NCI-H1105 (cell line): ENCODE data around the gene YIPF4.
"Not testable (repeated sequence)": the region's sequence is repeated elsewhere in the genome, so short reads cannot be mapped to it uniquely, and the experiment has no call there.

ENCODE experiments used
- DNase-seq: peaks from one replicate; lab custom pipeline; 2025; lab: John Stamatoyannopoulos, UW

The YIPF4 gene

DNA sequence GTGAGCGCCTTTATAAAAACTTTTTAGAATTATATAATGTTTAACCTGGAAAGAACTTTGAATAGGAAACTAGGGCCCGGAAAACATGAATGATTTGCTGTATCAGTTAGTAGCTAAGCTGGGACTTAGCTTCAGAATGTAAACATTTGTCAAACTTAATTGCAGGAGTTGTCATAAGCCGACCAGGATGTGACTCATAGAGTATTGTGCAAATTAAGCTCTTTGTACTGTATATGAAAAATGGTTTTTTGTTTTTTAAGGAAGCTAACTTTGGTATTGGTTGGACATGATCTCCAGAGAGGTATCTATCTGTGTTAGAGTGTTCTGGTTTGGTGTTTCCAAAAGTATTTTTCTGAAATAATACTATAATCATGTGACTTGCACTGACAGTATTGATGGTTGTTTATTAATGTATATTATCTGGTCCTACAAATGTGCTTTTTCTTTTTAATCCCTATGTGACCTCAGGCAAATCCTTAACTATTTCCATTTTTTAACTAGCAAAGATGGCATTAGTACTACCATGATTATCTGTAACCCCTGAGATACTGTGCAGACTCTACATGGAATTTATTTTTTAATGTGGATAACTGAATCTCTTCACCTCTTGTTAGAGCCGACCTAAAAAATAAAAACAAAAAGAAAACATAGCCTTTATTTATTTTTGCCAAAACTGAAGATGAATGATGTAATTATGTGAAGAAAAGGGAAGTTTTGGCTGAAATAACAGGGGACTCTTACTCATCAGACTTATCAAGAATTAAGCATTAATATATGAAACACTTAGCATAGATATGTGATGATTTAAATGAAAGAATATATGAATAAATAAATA is 11.7 kb downstream of the YIPF4 start:
- no peak for DNase-seq

DNA sequence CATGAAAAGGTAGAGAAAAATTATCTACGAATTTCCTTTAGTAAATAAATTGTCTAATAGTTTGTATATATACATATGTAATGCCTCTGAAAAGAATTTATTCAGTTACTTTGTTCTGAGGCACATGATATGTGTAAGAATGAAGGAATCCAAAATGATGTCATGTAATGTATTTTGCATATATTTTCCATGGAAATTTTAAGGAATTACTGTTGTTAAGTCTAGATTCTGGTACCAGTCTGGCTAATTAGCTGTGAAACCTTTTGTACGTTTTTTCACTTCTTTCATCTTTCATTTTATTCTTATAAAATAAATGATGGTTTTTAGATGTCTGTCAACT is 12.3 kb downstream of the YIPF4 start:
- DNase-seq: no peak

DNA sequence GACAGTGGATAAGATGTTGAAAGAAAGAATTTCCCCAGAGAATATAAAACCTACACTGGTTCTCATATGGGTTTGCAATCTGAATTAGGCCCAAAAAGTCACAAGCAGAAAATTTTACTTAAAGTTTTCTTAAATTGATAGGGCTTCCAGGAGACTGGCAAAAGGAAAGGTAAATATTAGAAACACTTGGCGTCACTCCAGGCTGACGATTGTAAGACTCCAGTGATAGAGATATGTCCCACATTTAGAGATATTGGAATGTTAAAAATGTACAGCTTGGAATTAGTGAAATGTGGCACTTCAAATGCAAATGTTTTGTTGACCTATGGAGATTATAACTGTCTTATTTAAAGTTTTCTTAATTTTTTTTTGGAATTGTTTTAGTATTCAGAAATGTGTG is 14.0 kb downstream of the YIPF4 start:
- no peak for DNase-seq

DNA sequence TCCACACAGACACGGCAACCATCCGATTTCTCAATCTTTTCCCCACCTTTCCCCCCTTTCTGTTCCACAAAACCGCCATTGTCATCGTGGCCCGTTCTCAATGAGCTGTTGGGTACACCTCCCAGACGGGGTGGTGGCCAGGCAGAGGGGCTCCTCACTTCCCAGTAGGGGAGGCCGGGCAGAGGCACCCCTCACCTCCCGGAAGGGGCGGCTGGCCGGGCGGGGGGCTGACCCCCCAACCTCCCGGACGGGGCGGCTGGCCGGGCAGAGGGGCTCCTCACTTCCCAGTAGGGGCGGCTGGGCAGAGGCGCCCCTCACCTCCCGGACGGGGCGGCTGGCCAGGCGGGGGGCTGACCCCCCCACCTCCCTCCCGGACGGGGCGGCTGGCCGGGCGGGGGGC is 15.8 kb downstream of the YIPF4 start:
- not testable (repeated sequence) for DNase-seq

DNA sequence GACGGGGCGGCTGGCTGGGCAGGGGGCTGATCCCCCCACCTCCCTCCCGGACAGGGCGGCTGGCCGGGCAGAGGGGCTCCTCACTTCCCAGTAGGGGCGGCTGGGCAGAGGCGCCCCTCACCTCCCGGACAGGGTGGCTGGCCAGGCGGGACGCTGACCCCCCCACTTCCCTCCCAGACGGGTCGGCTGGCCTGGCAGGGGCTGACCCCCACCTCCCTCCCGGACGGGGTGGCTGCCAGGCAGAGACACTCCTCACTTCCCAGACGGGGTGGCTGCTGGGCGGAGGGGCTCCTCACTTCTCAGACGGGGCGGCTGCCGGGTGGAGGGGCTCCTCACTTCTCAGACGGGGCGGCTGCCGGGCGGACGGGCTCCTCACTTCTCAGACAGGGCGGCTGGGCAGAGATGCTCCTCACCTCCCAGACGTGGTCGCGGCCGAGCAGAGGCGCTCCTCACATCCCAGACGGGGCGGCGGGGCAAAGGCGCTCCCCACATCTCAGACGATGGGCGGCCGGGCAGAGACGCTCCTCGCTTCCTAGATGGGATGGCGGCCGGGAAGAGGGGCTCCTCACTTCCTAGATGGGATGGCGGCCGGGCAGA is 16.4 kb downstream of the YIPF4 start:
- DNase-seq: not testable (repeated sequence)

DNA sequence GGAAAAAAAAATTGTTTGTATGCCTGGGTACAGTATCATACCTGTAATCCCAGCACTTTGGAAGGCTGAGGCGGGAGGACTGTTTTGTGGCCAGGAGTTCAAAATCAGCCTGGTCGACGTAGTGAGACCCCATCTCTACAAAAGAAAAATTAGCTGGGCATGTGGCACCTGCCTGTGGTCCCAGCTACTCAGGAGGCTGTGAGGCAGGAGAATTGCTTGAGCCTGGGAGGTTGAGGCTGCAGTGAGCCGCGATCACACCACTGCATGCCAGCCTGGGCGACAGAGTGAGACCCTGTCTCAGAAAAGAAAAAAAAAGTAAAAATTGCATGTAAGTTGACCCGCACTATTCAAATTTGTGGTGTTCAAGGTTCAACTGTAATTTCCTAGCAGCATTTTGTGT is 32.9 kb downstream of the YIPF4 start:
- no peak for DNase-seq

DNA sequence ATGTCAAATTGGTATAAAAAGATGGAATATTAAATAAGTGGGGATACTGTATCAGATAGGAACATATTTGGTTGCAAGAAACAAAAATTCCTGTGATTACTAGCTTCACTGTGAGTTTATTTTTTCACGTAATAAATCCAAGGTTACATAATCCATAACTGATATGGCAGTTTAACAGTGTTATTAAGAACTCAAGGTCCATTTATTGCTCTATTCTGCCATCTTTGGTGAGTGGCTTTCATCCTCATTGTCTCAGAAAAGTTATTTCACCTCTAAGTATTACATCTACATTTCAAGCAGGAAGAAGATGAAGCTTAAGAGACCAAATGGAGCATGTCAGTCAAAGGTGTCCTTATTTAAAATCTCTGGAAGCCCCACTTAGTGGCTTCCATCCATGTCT is 37.2 kb downstream of the YIPF4 start:
- DNase-seq: no peak

DNA sequence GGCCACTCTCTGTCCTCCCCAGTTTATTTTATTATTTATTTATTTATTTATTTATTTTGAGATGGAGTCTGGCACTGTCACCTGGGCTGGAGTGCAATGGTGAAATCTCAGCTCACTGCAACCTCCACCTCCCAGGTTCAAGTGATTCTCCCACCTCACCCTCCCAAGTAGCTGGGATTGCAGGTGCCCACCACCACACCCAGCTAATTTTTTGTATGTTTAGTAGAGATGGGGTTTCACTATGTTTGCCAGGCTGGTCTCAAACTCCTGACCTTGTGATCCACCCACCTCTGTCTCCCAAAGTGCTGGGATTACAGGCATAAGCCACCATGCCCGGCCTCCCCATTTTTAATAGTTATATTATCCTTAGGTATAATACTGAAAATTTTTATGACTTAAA is 51.0 kb downstream of the YIPF4 start:
- DNase-seq: not testable (repeated sequence)

DNA sequence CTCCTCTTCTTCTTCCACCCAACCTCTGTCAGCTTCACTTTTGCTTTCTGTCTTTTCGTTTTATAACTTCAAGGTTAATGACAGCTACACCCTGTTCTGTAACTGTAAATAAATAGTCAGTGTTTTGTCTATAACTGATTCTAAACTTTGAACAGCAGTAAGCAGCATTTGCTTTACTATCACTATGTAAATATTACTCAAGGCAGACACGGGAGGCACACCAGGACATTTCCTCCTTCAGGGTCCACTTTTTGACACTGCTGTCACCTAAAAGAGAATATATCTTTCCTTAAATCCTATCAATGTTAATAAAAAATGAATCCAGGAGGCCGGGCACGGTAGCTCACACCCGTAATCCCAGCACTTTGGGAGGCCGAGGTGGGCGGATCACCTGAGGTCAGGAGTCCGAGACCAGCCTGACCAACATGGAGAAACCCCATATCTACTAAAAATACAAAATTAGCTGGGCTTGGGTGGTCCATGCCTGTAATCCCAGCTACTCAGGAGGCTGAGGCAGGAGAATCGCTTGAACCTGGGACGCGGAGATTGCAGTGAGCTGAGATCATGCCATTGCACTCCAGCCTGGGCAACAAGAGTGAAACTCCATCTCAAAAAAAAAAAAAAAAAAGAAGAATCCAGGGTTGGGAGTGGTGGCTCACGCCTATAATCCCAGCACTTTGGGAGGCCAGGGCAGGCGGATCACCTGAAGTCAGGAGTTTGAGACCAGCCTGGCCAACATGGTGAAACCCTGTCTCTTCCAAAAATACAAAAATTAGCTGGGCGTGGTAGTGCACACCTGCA is 51.7 kb downstream of the YIPF4 start:
- DNase-seq: not testable (repeated sequence)

DNA sequence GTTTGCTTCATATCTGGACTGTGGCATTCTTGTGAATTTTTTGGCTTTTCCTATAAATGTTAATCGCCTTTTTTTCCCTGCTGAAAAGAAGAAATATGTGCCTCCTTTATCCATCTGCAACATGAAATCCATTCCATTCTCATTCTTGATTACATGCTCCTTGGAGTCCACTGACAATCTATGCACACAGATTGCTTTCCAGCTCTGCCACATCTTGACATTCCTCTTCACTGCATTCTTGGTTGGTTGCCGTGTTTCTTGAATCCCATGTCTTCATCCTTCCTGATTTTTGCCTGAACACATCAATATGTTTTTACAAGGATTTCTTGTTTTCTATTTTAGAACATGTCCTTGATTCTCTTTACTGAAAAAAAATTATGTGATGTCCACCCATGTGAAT is 52.4 kb downstream of the YIPF4 start:
- no peak for DNase-seq

DNA sequence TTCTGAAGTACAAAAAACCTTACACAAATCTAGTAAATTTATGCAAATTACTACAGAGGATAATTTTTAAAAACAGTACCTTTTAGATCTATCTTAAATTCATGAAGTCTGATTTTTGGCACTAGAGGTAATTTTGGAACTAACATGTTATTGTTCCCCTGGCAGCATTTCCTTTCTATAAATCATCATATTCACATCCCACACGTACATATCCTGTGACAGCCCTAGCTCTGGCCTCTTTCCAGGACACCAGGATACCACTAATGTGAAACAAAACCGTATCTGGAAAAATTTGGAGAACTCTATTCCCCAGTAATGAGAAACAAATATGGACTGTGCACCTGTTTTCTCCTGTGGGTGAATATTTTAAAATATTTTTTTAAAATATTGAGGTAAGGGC is 65.1 kb downstream of the YIPF4 start:
- DNase-seq: no peak

DNA sequence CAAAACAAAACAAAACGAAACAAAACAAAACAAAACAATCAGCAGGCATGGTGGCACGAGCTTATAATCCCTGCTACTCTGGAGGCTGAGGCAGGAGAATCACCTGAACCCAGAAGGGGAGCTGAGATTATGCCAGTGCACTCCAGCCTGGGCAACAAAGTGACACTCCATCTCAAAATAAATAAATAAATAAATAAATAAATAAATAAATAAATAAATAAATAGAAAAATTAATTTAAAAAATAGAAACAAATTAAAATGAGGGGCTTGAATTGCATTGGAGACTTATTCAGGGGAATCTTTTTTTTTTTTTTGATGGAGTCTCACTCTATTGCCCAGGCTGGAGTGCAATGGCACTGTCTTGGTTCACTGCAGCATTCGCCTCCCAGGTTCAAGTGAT is 73.1 kb downstream of the YIPF4 start:
- DNase-seq: not testable (repeated sequence)

DNA sequence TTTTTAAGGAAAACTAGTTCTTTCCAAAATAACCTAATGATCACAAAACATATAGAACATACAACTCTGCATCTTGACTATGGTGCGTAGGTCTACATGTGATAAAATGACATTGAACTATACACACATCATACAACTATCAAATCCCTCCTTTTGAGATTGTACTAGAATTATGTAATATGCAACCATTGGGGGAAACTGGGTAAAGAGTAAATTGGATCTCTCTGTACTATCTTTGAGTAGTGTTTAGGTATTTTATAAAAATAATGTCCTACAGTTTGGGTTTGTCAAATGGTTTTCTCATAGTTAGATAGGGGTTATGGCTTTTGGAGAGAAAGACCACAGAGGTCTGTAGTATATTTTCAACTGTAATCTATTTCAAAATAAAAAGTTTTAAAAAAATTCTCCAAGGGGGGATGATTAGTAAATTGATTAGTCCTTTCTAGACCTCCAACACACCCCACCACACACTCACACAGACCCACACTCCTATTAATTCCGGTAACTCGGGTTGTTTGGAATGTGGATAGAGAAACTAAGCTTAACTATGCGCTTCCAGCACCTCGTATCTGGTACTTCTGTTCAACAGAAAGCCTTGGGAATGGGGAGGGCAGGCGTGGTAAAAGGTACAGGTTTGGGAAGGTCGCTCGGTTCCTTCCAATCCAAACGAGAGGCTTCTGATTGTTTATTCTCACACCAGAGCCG is 78.4 kb downstream of the YIPF4 start:
- no peak for DNase-seq

DNA sequence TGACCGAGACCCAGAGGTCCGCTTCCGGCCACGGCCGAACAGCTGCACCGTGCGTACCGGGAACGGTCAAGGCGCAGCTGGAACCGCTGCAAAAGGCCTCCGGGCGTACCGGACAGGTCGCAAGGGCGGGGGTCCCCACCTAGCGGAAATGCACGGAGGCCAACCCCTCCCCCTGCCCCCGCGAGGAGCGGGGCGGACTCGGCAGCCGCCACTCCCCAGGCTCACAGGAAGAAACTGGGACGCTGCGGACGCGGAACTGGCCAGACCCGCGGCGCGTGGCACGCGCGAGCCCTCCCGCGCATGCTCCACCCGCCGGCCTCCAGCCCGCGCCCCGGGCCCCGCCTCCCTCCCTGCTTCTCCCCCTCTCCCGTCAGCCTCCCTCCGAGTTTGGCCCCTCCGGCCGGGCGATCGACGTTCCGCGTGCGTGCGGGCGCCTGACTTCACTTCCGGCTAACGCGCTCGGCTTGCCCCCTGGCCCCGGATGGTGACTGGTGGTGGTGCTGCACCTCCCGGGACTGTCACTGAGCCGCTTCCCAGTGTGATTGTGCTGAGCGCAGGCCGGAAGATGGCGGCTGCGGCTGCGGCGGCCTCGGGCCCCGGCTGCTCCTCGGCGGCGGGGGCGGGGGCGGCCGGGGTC is 79.1 kb downstream of the YIPF4 start, which contains the start of gene BIRC6:
Gene BIRC6, plus strand, starts transcription at position 343 of the 637 bp plus-strand sequence. Its CDS starts 139 bp downstream, at position 482.
- peak; percentile 92 for DNase-seq

DNA sequence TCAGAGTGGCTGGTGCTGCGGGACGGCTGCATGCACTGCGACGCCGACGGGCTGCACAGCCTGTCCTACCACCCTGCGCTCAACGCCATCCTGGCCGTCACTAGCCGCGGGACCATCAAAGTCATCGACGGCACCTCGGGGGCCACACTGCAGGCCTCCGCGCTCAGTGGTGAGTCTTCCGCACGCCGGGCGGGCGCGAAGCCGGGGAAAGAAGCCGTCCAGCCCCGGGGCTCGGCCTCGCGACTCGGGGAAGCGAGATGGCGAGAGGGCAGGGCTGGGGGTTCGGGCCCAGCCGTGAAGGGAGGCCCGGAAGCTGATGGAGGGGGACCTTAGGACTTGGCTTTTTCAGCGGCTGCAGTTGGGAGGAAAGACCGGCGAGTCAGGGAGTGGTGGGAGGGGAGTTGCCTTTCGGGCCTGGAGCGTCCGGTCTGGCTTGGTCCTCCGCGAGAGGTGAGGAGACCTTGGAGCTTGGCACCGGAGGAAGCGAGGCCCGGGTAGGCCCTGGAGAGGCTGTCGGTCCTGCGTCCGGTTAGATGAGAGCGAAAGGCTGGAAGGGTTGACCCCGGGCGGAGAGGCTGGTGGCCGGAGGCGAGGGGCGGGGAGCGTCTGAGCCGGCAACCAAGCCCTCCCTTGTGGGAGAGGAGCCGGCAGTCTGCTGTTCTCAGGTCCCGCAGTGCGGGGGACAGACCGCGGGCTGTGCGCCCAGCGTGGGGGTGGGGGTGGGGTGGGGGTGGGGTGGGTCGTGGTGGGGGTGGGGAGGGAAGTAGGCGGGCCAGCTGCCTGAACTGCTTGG is 79.8 kb downstream of the YIPF4 start:
- DNase-seq: no peak

DNA sequence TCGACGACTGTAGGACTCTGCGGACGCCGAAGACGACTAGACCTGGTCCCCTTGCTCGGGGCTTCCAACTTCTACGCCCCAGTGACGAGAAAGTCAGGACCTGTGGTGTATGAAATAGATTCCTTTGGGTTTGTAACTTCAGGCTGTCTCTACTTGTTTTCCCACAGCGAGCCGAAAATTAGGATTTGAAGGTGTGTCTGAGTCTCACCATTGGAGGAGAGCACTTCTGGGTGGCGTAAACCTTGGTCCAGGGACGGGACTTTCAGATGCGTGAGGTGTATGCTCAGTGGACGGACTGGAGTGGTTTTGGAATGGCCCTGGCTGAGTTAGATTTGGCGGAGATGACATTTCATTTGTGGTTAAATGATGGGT is 80.4 kb downstream of the YIPF4 start:
- no peak for DNase-seq

DNA sequence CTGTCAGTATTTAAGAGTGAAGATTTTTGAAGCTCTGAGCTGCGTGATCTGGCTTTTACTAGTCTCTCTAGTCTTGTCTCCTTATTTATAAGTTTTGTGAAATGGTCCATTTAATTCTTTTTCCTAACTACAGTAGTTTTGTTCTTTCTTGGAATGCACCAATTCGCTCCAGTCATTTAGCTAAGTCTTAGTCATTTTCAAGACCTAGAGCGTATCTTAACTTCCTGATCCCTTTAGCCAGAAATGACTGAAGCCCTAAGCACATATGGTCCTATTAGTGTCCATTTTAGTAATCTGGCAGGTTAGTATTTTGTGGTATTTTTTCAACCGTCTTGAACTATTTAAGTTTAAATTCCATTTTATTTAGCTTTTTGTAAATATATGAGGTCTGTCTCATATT is 82.7 kb downstream of the YIPF4 start:
- DNase-seq: no peak

DNA sequence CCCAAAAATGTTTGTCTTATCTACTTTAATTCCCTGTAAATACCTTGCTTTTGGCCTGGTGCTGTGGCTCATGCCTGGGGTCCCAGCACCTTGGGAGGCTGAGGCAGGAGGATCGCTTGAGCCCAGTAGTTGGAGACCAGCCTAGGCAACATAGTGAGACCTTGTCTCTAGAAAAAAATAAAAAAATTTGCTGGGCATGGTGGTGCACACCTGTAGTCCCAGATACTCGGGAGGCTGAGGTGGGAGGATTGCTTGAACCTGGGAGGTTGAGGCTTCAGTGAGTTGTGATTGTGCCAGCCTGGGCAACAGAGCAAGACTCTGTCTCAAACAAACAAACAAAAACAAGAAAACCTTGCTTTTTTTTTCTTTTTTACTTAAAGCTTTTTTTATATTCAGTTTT is 85.3 kb downstream of the YIPF4 start:
- DNase-seq: not testable (repeated sequence)

DNA sequence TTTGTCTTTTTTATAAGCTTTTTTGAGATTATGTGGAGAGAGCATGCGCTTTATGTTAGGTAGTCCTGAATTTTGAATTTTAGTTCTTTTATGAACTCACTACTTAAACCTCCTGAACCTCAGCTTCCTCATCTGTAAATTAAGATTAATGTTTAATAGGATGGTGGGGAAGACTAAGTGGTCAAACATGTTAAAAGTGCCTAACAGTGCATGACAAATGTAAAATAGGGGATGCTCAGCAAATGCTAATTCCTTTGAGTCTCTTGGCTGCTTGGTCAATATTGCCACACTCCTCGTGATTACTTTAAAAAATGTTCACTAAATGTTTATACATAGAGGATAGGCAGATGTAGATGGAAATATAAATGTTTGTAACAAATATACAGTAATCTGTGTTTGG is 85.9 kb downstream of the YIPF4 start:
- no peak for DNase-seq

DNA sequence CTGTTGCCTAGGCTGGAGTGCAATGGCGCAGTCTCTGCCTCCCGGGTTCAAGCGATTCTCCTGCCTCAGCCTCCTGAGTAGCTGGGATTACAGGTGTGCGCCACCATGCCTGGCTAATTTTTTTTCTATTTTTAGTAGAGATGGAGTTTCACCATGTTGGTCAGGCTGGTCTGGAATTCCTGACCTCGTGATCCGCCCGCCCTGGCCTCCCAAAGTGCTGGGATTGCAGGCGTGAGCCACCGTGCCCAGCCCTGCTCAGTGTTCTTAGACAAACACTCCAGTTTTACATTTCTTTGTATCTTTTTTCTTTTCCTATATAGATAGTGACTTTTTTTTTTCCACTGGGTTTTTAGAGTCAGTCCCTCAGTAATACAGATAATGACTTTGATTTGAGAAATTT is 86.6 kb downstream of the YIPF4 start:
- not testable (repeated sequence) for DNase-seq

DNA sequence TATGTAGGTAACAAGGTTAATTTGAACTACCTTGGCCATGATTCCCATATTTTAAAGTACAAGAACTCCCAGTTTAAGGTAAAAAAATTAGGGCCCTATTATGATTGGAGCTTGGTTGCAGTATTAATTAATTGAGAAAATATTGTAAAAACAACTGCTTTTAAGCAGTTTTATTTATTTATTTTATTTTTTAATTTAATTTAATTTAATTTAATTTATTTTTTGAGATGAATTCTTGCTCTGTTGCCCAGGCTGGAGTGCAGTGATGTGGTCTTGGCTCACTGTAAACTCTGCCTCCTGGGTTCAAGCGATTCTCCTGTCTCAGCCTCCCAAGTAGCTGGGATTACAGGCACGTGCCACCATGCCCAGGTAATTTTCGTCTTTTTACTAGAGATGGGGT is 88.0 kb downstream of the YIPF4 start:
- not testable (repeated sequence) for DNase-seq
